Gastrocnemius medialis (tissue), 4 donors: ENCODE results near the gene ARID1B. TPM values are rescaled to one million over a fixed set of nuclear protein-coding genes. Genes with fewer than 3 reads are reported as not detected.

Source experiments
- ATAC-seq, 2 donors: fragments of 150-250 bp; one replicate each; pipeline ENCODE4 v1.9.1; 2016
- DNase-seq, 2 donors: peaks; one replicate each; pipeline ENCODE4 v3.0.0-alpha.2; 2019
- H3K27ac ChIP-seq, 4 donors: fragments of 200-600 bp; sonication (generic); 1 replicate in 1 of 4; 2 replicates in 3 of 4; pipeline ENCODE4 v1.5.1; 2016 to 2018; ENCODE audit warnings: mild to moderate bottlenecking in 2 of 4, moderate library complexity in 1 of 4
- H3K27me3 ChIP-seq, 3 donors: fragments of 200-600 bp; sonication (generic) in 2 of 3; 1 replicate in 1 of 3; 2 replicates in 2 of 3; pipeline versions ENCODE4 v1.5.1 to v1.6.0; 2016 to 2019; ENCODE audit warnings: mild to moderate bottlenecking in 1 of 3, moderate library complexity in 1 of 3
- H3K36me3 ChIP-seq, 2 donors: fragments of 200-600 bp; sonication (generic) in 1 of 2; one replicate each; pipeline ENCODE4 v1.5.1; 2017 to 2018
- H3K4me1 ChIP-seq, 2 donors: fragments of 200-600 bp; sonication (generic) in 1 of 2; one replicate each; pipeline ENCODE4 v1.5.1; 2016 to 2017; ENCODE audit warnings: mild to moderate bottlenecking in 2 of 2
- H3K4me3 ChIP-seq, 4 donors: fragments of 200-600 bp; sonication (generic) in 3 of 4; 1 replicate in 1 of 4; 2 replicates in 3 of 4; pipeline ENCODE4 v1.5.1; 2016 to 2019; ENCODE audit warnings: mild to moderate bottlenecking in 2 of 4
- H3K9me3 ChIP-seq, 3 donors: fragments of 200-600 bp; sonication (generic) in 2 of 3; 1 replicate in 1 of 3; 2 replicates in 2 of 3; pipeline ENCODE4 v1.5.1; 2016 to 2019
- CTCF ChIP-seq, 5 experiments: fragments of 450-650 bp in 3 of 5; fragments of 200-600 bp in 2 of 5; sonication (generic) in 2 of 5; IDR thresholded peaks in 4 of 5; conservative IDR thresholded peaks in 1 of 5; 1 replicate in 4 of 5; 2 replicates in 1 of 5; pipeline ENCODE4 v1.5.1; 2016 to 2019; ENCODE audit warnings: antibody characterized with exemption in 5 of 5, mild to moderate bottlenecking in 3 of 5, moderate library complexity in 3 of 5
- POLR2A ChIP-seq, 2 donors: fragments of 450-650 bp; IDR thresholded peaks; one replicate each; pipeline ENCODE4 v1.6.1; 2017; ENCODE audit warnings: antibody characterized with exemption in 2 of 2, mild to moderate bottlenecking in 2 of 2, moderate library complexity in 2 of 2
- in situ Hi-C, 4 donors: fragments of 200-750 bp; cut with MboI; loops; one replicate each; pipeline versions ENCODE4 v1.15.0 to v1.8.0; 2017; ENCODE audit warnings: low sequenced_read_pairs in 4 of 4
- intact Hi-C: fragments of 100-400 bp; cut with DNase I; formaldehyde crosslinking; loops from one replicate; pipeline ENCODE4 v1.15.1; 2023; ENCODE audit warnings: low total_unique reads
- total RNA-seq, 4 donors: library from RNA; depleted of rRNA; stranded (reverse); fragments of >200 nt; gene quantifications; one replicate each; pipeline versions ENCODE4 v1.1.0 to v1.2.3, GENCODE V29; 2016

The ARID1B gene
- total RNA-seq, 4 donors from 2014 or later: 54.9 to 75.3 (median 62.0) TPM

GRCh38 chr6:157107915-157108651 lies 330.9 kb downstream of the ARID1B start:
- in situ Hi-C loops (no loop called here), intact Hi-C loops (no loop called here)
- peaks cover 21 to 27% of the 10 kb centered on the region in 2 donors for H3K4me1 ChIP-seq
- no peaks in the 10 kb centered on the region for H3K27me3 ChIP-seq
- H3K27ac ChIP-seq: peak overlapping the region in 2 of 4 donors; percentile 24 to 27
- DNase-seq (no peak), ATAC-seq (peak; percentile 57 to 76)
- no peaks in the 10 kb centered on the region for H3K9me3 ChIP-seq
- H3K36me3 ChIP-seq: no peaks in the 10 kb centered on the region
- H3K4me3 ChIP-seq: no peak overlapping the region
- TF ChIP-seq CTCF (IDR thresholded peaks at IDR 0.05 in 4 of 5, conservative IDR thresholded peaks at IDR 0.05 in 1 of 5) (no peak), POLR2A (IDR thresholded peaks at IDR 0.05) (no peak)

- intact Hi-C loops: no loop called here
- ATAC-seq (no peak), DNase-seq (no peak)
These were observed 331.7 kb downstream of the ARID1B start for GRCh38 chr6:157108923-157109322.

GRCh38 chr6:157110607-157111006 lies 333.4 kb downstream of the ARID1B start:
- in situ Hi-C loops: no loop called here
- H3K9me3 ChIP-seq: no peaks in the 10 kb centered on the region
- DNase-seq: no peak
- TF ChIP-seq CTCF (IDR thresholded peaks at IDR 0.05 in 4 of 5, conservative IDR thresholded peaks at IDR 0.05 in 1 of 5) (no peak), POLR2A (IDR thresholded peaks at IDR 0.05) (no peak)
- H3K36me3 ChIP-seq: no peaks in the 10 kb centered on the region
- peaks cover 21 to 27% of the 10 kb centered on the region in 2 donors for H3K4me1 ChIP-seq
- no peak overlapping the region for H3K27ac ChIP-seq
- no peak for ATAC-seq
- intact Hi-C loops: no loop called here
- H3K4me3 ChIP-seq: no peak overlapping the region
- no peaks in the 10 kb centered on the region for H3K27me3 ChIP-seq

More at GRCh38 chr6:157108923-157109322, 331.7 kb downstream of the ARID1B start:
- H3K4me3 ChIP-seq: no peak overlapping the region
- no peak overlapping the region for H3K27ac ChIP-seq
- TF ChIP-seq CTCF (IDR thresholded peaks at IDR 0.05 in 4 of 5, conservative IDR thresholded peaks at IDR 0.05 in 1 of 5) (no peak), POLR2A (IDR thresholded peaks at IDR 0.05) (no peak)
- no peaks in the 10 kb centered on the region for H3K27me3 ChIP-seq
- peaks cover 21 to 27% of the 10 kb centered on the region in 2 donors for H3K4me1 ChIP-seq
- H3K9me3 ChIP-seq: no peaks in the 10 kb centered on the region
- in situ Hi-C loops: no loop called here
- no peaks in the 10 kb centered on the region for H3K36me3 ChIP-seq

GRCh38 chr6:157113389-157113788 lies 336.2 kb downstream of the ARID1B start:
- no peaks in the 10 kb centered on the region for H3K36me3 ChIP-seq
- TF ChIP-seq CTCF (IDR thresholded peaks at IDR 0.05 in 4 of 5, conservative IDR thresholded peaks at IDR 0.05 in 1 of 5) (no peak), POLR2A (IDR thresholded peaks at IDR 0.05) (no peak)
- in situ Hi-C loops: no loop called here
- H3K27me3 ChIP-seq: no peaks in the 10 kb centered on the region
- no peak overlapping the region for H3K4me3 ChIP-seq
- H3K4me1 ChIP-seq: peaks cover under 1 to 2% of the 10 kb centered on the region in 2 donors
- intact Hi-C loops: no loop called here
- H3K27ac ChIP-seq: no peak overlapping the region
- no peaks in the 10 kb centered on the region for H3K9me3 ChIP-seq
- DNase-seq (no peak), ATAC-seq (no peak)
